Dermis blood vessel endothelial cell (primary cell): Measurements from ENCODE around the gene TNRC18. TPM values are rescaled to one million over a fixed set of nuclear protein-coding genes. Genes with fewer than 3 reads are reported as not detected.
"Not testable (repeated sequence)": the region's sequence is repeated elsewhere in the genome, so short reads cannot be mapped to it uniquely, and the experiment has no call there.

Source experiments
- DNase-seq: peaks from one replicate; pipeline ENCODE4 v3.0.0; 2010
- total RNA-seq: library from RNA; depleted of rRNA; stranded (reverse); fragments of >200 nt; gene quantifications from 2 replicates; pipeline ENCODE4 v1.2.3, GENCODE V29; 2014

Gene TNRC18
- total RNA-seq, 1 donor from 2014 or later = 42.5 TPM

- no peak for DNase-seq
Measured at GRCh38 chr7:5265320-5266190, 158.1 kb downstream of the TNRC18 start.

- DNase-seq = not testable (repeated sequence)
Measured at GRCh38 chr7:5263066-5263465, 160.6 kb downstream of the TNRC18 start.

GRCh38 chr7:5260530-5261068 is 163.0 kb downstream of the TNRC18 start:
- not testable (repeated sequence) for DNase-seq

Other genes with a start within 250 kb of the TNRC18 start
- gene WIPI2, start 233.6 kb downstream of the TNRC18 start, total RNA-seq = 76.2 and 85.8 TPM in 2 replicates
- gene SLC29A4, start 140.9 kb downstream of the TNRC18 start, total RNA-seq = 1.0 and 2.7 TPM in 2 replicates
- 4.9 and 9.9 TPM in 2 replicates for gene FBXL18, start 90.0 kb upstream of the TNRC18 start, total RNA-seq
- 2,280 and 5,174 TPM in 2 replicates for gene ACTB, start 106.8 kb upstream of the TNRC18 start, total RNA-seq
- 426 and 735 TPM in 2 replicates for gene FSCN1, start 169.0 kb upstream of the TNRC18 start, total RNA-seq